ENCODE results near the gene SAFB.

The SAFB gene

GRCh38 chr19:5673752-5674151 is 50.9 kb downstream of the SAFB start:
- DNase-seq (no peak), ATAC-seq (ENCODE audit: insufficient read depth, low read depth) (no peak)
- Histone ChIP-seq H3K4me3 (ENCODE audit: low read depth in 1 of 2, low read length in 2 of 2) (no peak overlapping the region), H3K36me3 (ENCODE audit: insufficient read depth, low read length) (peaks cover 41% of the 10 kb centered on the region), H3K9ac (ENCODE audit: low read depth, low read length) (no peak overlapping the region), H2AFZ (ENCODE audit: low read depth, low read length) (no peak overlapping the region), H4K20me1 (ENCODE audit: insufficient read depth, low read length) (0 out of 2 replicates have a peak, but pooled peaks cover 6% of the 10 kb centered on the region), H3K9me3 (ENCODE audit: insufficient read depth, low read length, severe bottlenecking) (no peaks in the 10 kb centered on the region), H3K4me2 (ENCODE audit: insufficient read depth, low read length) (no peak overlapping the region), H3K27me3 (ENCODE audit: insufficient read depth, low read length, poor library complexity) (no peaks in the 10 kb centered on the region), H3K4me1 (ENCODE audit: insufficient read depth, low read length) (0 out of 2 replicates have a peak, but pooled peaks cover under 1% of the 10 kb centered on the region), H3K79me2 (ENCODE audit: insufficient read depth, low read length) (no peaks in the 10 kb centered on the region), H3K27ac (ENCODE audit: low read length) (no peak overlapping the region)
- TF ChIP-seq EZH2 (IDR thresholded peaks at IDR 0.05; ENCODE audit: borderline replicate concordance, low read depth, low read length, severe bottlenecking), result no peak
- TF ChIP-seq CTCF (IDR thresholded peaks at IDR 0.05; ENCODE audit: borderline replicate concordance, extremely low read depth, low read length, poor library complexity, severe bottlenecking), result no peak

DNA sequence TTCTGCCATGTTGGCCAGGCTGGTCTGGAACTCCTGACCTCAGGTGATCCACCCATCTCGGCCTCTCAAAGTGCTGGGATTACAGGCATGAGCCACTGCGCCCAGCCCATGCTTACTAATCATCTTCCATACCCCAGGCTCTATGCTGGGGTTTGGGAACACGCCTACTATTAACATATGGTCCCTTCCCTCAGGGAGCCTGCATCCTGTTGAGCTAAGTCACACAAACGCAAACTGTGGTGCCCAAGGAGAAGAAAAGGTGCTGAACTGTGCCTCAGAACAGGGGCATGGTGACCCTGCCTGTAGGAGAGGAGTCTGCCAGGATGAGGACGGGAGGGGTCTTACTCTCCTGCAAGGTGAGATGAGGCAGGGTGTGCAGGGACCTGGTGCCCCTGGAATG is 51.8 kb downstream of the SAFB start:
- Histone ChIP-seq H3K9me3 (ENCODE audit: insufficient read depth, low read length, severe bottlenecking) (no peaks in the 10 kb centered on the region), H3K79me2 (ENCODE audit: insufficient read depth, low read length) (peaks cover 8% of the 10 kb centered on the region), H3K27ac (ENCODE audit: low read length) (no peak overlapping the region), H3K4me1 (ENCODE audit: insufficient read depth, low read length) (peaks cover 10% of the 10 kb centered on the region), H2AFZ (ENCODE audit: low read depth, low read length) (no peak overlapping the region), H3K27me3 (ENCODE audit: insufficient read depth, low read length, poor library complexity) (no peaks in the 10 kb centered on the region), H3K36me3 (ENCODE audit: insufficient read depth, low read length) (peaks cover 32% of the 10 kb centered on the region), H4K20me1 (ENCODE audit: insufficient read depth, low read length) (0 out of 2 replicates have a peak, but pooled peaks cover 6% of the 10 kb centered on the region), H3K4me2 (ENCODE audit: insufficient read depth, low read length) (no peak overlapping the region), H3K9ac (ENCODE audit: low read depth, low read length) (no peak overlapping the region), H3K4me3 (ENCODE audit: low read depth in 1 of 2, low read length in 2 of 2) (no peak overlapping the region)
- no peak for ATAC-seq (ENCODE audit: insufficient read depth, low read depth)
- no peak for TF ChIP-seq EZH2 (IDR thresholded peaks at IDR 0.05; ENCODE audit: borderline replicate concordance, low read depth, low read length, severe bottlenecking)
- TF ChIP-seq CTCF (IDR thresholded peaks at IDR 0.05; ENCODE audit: borderline replicate concordance, extremely low read depth, low read length, poor library complexity, severe bottlenecking), result no peak
- no peak for DNase-seq

DNA sequence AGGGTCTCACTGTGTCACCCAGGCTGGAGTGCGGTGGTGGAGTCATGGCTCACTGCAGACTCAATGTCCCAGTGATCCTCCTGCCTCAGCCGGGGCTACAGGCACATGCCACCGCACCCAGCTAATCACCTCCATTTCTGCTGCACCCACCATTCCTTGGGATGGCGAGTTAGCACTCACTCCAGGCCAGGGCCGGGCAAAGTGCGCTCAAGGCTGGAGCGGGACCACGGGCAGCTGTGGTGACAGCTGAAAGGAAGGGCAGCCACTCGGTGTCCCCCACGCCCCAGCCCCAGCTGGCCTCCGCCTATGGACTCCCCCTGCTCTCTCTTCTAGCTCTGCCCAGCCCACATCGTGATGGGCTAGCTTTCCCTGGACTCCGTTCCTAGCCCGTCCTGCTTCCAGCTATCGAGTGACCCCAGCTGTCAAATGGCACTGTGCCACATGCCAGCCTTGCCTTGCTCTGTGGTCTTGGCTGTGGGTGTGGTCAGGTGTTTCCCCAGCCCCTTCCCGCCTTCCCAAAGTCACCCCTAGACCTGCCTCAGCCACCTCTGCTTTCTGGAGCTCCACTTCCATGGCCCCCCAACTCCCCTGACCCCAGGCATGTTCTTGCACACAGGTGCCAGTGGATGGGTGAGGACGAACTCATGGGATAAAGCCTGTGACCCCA is 53.4 kb downstream of the SAFB start:
- DNase-seq, result no peak
- ATAC-seq (ENCODE audit: insufficient read depth, low read depth), result no peak
- Histone ChIP-seq H2AFZ (ENCODE audit: low read depth, low read length) (no peak overlapping the region), H3K36me3 (ENCODE audit: insufficient read depth, low read length) (peaks cover 25% of the 10 kb centered on the region), H3K79me2 (ENCODE audit: insufficient read depth, low read length) (peaks cover 13% of the 10 kb centered on the region), H3K4me2 (ENCODE audit: insufficient read depth, low read length) (no peak overlapping the region), H4K20me1 (ENCODE audit: insufficient read depth, low read length) (0 out of 2 replicates have a peak, but pooled peaks cover 6% of the 10 kb centered on the region), H3K27me3 (ENCODE audit: insufficient read depth, low read length, poor library complexity) (no peaks in the 10 kb centered on the region), H3K9me3 (ENCODE audit: insufficient read depth, low read length, severe bottlenecking) (no peaks in the 10 kb centered on the region), H3K4me3 (ENCODE audit: low read depth in 1 of 2, low read length in 2 of 2) (no peak overlapping the region), H3K4me1 (ENCODE audit: insufficient read depth, low read length) (peaks cover 15% of the 10 kb centered on the region), H3K9ac (ENCODE audit: low read depth, low read length) (no peak overlapping the region), H3K27ac (ENCODE audit: low read length) (no peak overlapping the region)
- TF ChIP-seq EZH2 (IDR thresholded peaks at IDR 0.05; ENCODE audit: borderline replicate concordance, low read depth, low read length, severe bottlenecking) (no peak), CTCF (IDR thresholded peaks at IDR 0.05; ENCODE audit: borderline replicate concordance, extremely low read depth, low read length, poor library complexity, severe bottlenecking) (no peak)

All from DND-41 (cell line).